KOPT-K1 (cell line): ENCODE results near the gene THRAP3.
"Not testable (repeated sequence)": the region's sequence is repeated elsewhere in the genome, so short reads cannot be mapped to it uniquely, and the experiment has no call there.

ENCODE experiments used
- H3K27ac ChIP-seq: fragments of 200-600 bp; sonication (generic); 2 replicates; pipeline ENCODE4 v1.5.1; 2016; ENCODE audit warnings: antibody characterized with exemption, mild to moderate bottlenecking, low read depth, low read length; ENCODE audit not compliant: poor library complexity, severe bottlenecking
- H3K36me3 ChIP-seq: fragments of 200-600 bp; sonication (generic); 2 replicates; pipeline ENCODE4 v1.5.1; 2017; ENCODE audit warnings: antibody characterized with exemption, mild to moderate bottlenecking, low read length, moderate library complexity; ENCODE audit not compliant: insufficient read depth
- H3K9me3 ChIP-seq: fragments of 200-600 bp; sonication (generic); 2 replicates; pipeline ENCODE4 v1.5.1; 2017; ENCODE audit warnings: antibody characterized with exemption, low read length, mild to moderate bottlenecking; ENCODE audit not compliant: insufficient read depth, poor library complexity, severe bottlenecking

THRAP3 gene

GRCh38 chr1:36223996-36224536, at the start of gene THRAP3:
THRAP3 (plus strand) TSS chr1:36224443; CDS start chr1:36282564, 58,121 bp downstream.
- peak within 1 kb of the TSS; percentile 96 for H3K27ac ChIP-seq
- H3K36me3 ChIP-seq = peaks cover 26% of the 10 kb centered on the region
- no peaks in the 10 kb centered on the region for H3K9me3 ChIP-seq

GRCh38 chr1:36174713-36175112, 49.5 kb upstream of the THRAP3 start:
- Histone ChIP-seq H3K9me3 (no peaks in the 10 kb centered on the region), H3K27ac (no peak overlapping the region), H3K36me3 (peaks cover 98% of the 10 kb centered on the region)

- Histone ChIP-seq H3K36me3 (peaks cover 99% of the 10 kb centered on the region), H3K9me3 (no peaks in the 10 kb centered on the region), H3K27ac (no peak overlapping the region)
Measured at GRCh38 chr1:36175137-36176095, 48.8 kb upstream of the THRAP3 start.

- peaks cover 99% of the 10 kb centered on the region for H3K36me3 ChIP-seq
- H3K9me3 ChIP-seq = no peaks in the 10 kb centered on the region
- no peak overlapping the region for H3K27ac ChIP-seq
Measured at GRCh38 chr1:36176106-36176949, 47.9 kb upstream of the THRAP3 start.

GRCh38 chr1:36177589-36178431, 46.4 kb upstream of the THRAP3 start:
- Histone ChIP-seq H3K36me3 (peaks cover 95% of the 10 kb centered on the region), H3K9me3 (no peaks in the 10 kb centered on the region), H3K27ac (no peak overlapping the region)

GRCh38 chr1:36178471-36179219, 45.6 kb upstream of the THRAP3 start:
- Histone ChIP-seq H3K36me3 (peaks cover 89% of the 10 kb centered on the region), H3K27ac (no peak overlapping the region), H3K9me3 (no peaks in the 10 kb centered on the region)

- H3K9me3 ChIP-seq = no peaks in the 10 kb centered on the region
- no peak overlapping the region for H3K27ac ChIP-seq
- H3K36me3 ChIP-seq = peaks cover 83% of the 10 kb centered on the region
Measured at GRCh38 chr1:36179220-36179600, 45.0 kb upstream of the THRAP3 start.

GRCh38 chr1:36182734-36183133, 41.5 kb upstream of the THRAP3 start:
- H3K36me3 ChIP-seq = peaks cover 50% of the 10 kb centered on the region
- H3K9me3 ChIP-seq = no peaks in the 10 kb centered on the region
- H3K27ac ChIP-seq = no peak overlapping the region

- H3K9me3 ChIP-seq = no peaks in the 10 kb centered on the region
- peaks cover 43% of the 10 kb centered on the region for H3K36me3 ChIP-seq
- H3K27ac ChIP-seq = no peak overlapping the region
Measured at GRCh38 chr1:36183309-36183856, 40.9 kb upstream of the THRAP3 start.

GRCh38 chr1:36187800-36188593, 36.2 kb upstream of the THRAP3 start:
- Histone ChIP-seq H3K27ac (no peak overlapping the region), H3K9me3 (no peaks in the 10 kb centered on the region), H3K36me3 (peaks cover under 1% of the 10 kb centered on the region; the same call in 1 of the 2 replicates)

GRCh38 chr1:36196805-36197204, 27.4 kb upstream of the THRAP3 start:
- not testable (repeated sequence) for H3K36me3 ChIP-seq, H3K9me3 ChIP-seq, H3K27ac ChIP-seq

GRCh38 chr1:36198641-36199040, 25.6 kb upstream of the THRAP3 start:
- no peaks in the 10 kb centered on the region for H3K36me3 ChIP-seq
- H3K27ac ChIP-seq = no peak overlapping the region
- H3K9me3 ChIP-seq = no peaks in the 10 kb centered on the region
